CD14-positive monocyte (primary cell): ENCODE measurements around the gene IL6. TPM values are rescaled to one million over a fixed set of nuclear protein-coding genes. Genes with fewer than 3 reads are reported as not detected.

Source experiments
- DNase-seq, 3 donors: peaks; one replicate each; pipeline ENCODE4 v3.0.0-alpha.2; 2011 to 2022
- H2AFZ ChIP-seq: 2 replicates; pipeline ENCODE4 v1.6.0; 2012; ENCODE audit warnings: mild to moderate bottlenecking, low read depth, low read length, inconsistent platforms; ENCODE audit not compliant: insufficient read depth, poor library complexity, severe bottlenecking
- H3K27ac ChIP-seq, 2 donors: 1 replicate in 1 of 2; 2 replicates in 1 of 2; pipeline ENCODE4 v1.5.1; 2012 to 2013; ENCODE audit warnings: low read length in 2 of 2, control low read depth in 1 of 2, inconsistent platforms in 1 of 2, low read depth in 1 of 2, mild to moderate bottlenecking in 1 of 2
- H3K27me3 ChIP-seq, 2 donors: one replicate each; pipeline versions ENCODE4 v1.6.0 to v1.6.1; 2011 to 2013; ENCODE audit warnings: low read length in 2 of 2; ENCODE audit not compliant: control insufficient read depth in 2 of 2, insufficient read depth in 2 of 2
- H3K36me3 ChIP-seq, 2 donors: replicated peaks in 1 of 2; 1 replicate in 1 of 2; 2 replicates in 1 of 2; pipeline versions ENCODE4 v1.5.1 to v1.6.1; 2012 to 2013; ENCODE audit warnings: low read length in 2 of 2, control low read depth in 1 of 2, inconsistent platforms in 1 of 2, mild to moderate bottlenecking in 1 of 2; ENCODE audit not compliant: insufficient read depth in 2 of 2, control insufficient read depth in 1 of 2
- H3K4me1 ChIP-seq, 2 donors: 1 replicate in 1 of 2; 2 replicates in 1 of 2; pipeline versions ENCODE4 v1.5.1 to v1.6.1; 2012 to 2013; ENCODE audit warnings: low read length in 2 of 2, control low read depth in 1 of 2, inconsistent platforms in 1 of 2, mild to moderate bottlenecking in 1 of 2, moderate library complexity in 1 of 2; ENCODE audit not compliant: insufficient read depth in 2 of 2, control insufficient read depth in 1 of 2
- H3K4me2 ChIP-seq: replicated peaks from 2 replicates; pipeline ENCODE3; 2012; ENCODE audit warnings: low read length, moderate library complexity, mild to moderate bottlenecking; ENCODE audit not compliant: poor library complexity, severe bottlenecking; ENCODE audit errors: extremely low read depth
- H3K4me3 ChIP-seq, 3 experiments: fragments of 200-600 bp in 1 of 3; sonication (generic) in 1 of 3; replicated peaks in 1 of 3; 1 replicate in 2 of 3; 2 replicates in 1 of 3; pipeline ENCODE4 v1.5.1; 2011 to 2013; ENCODE audit warnings: low read length in 3 of 3, mild to moderate bottlenecking in 3 of 3, control low read depth in 2 of 3, low read depth in 2 of 3, inconsistent platforms in 1 of 3, moderate library complexity in 1 of 3
- H3K79me2 ChIP-seq: 2 replicates; pipeline ENCODE4 v1.6.0; 2012; ENCODE audit warnings: mild to moderate bottlenecking, control low read depth, inconsistent platforms, low read length, moderate library complexity; ENCODE audit not compliant: insufficient read depth
- H3K9ac ChIP-seq: 2 replicates; pipeline ENCODE4 v1.6.0; 2017; ENCODE audit warnings: low read length, mild to moderate bottlenecking; ENCODE audit not compliant: insufficient read depth, poor library complexity, severe bottlenecking
- H3K9me3 ChIP-seq, 2 donors: replicated peaks in 1 of 2; 1 replicate in 1 of 2; 2 replicates in 1 of 2; pipeline versions ENCODE4 v1.5.1 to v1.6.1; 2012 to 2013; ENCODE audit warnings: low read length in 2 of 2, control low read depth in 1 of 2; ENCODE audit not compliant: control insufficient read depth in 1 of 2, insufficient read depth in 1 of 2
- H4K20me1 ChIP-seq: 2 replicates; pipeline ENCODE4 v1.6.0; 2012; ENCODE audit warnings: mild to moderate bottlenecking, low read length, control low read depth, moderate library complexity; ENCODE audit not compliant: insufficient read depth
- H3K27ac Mint-ChIP-seq, 7 donors: one replicate each; pipeline ENCODE4 v1.8.0; 2020; ENCODE audit warnings: mild to moderate bottlenecking in 7 of 7, mixed read lengths in 7 of 7, moderate library complexity in 6 of 7, inconsistent platforms in 2 of 7
- H3K27me3 Mint-ChIP-seq, 3 donors: one replicate each; pipeline ENCODE4 v1.8.0; 2021 to 2022; ENCODE audit warnings: low read depth in 3 of 3, mild to moderate bottlenecking in 3 of 3, mixed read lengths in 3 of 3, moderate library complexity in 3 of 3, inconsistent platforms in 1 of 3
- H3K36me3 Mint-ChIP-seq, 2 donors: one replicate each; pipeline ENCODE4 v1.8.0; 2020; ENCODE audit warnings: mixed read lengths in 2 of 2, inconsistent platforms in 1 of 2, mild to moderate bottlenecking in 1 of 2
- H3K4me1 Mint-ChIP-seq: one replicate; pipeline ENCODE4 v1.8.0; 2020; ENCODE audit warnings: mild to moderate bottlenecking, mixed read lengths
- H3K4me3 Mint-ChIP-seq, 2 donors: one replicate each; pipeline ENCODE4 v1.8.0; 2020; ENCODE audit warnings: mild to moderate bottlenecking in 2 of 2, mixed read lengths in 2 of 2, moderate library complexity in 1 of 2
- H3K9me3 Mint-ChIP-seq, 7 donors: one replicate each; pipeline ENCODE4 v1.8.0; 2020 to 2022; ENCODE audit warnings: mixed read lengths in 7 of 7, mild to moderate bottlenecking in 6 of 7, moderate library complexity in 6 of 7, inconsistent platforms in 2 of 7
- CTCF ChIP-seq: fragments of 200-600 bp; IDR thresholded peaks from one replicate; pipeline ENCODE4 v1.8.0; 2022; ENCODE audit warnings: antibody characterized with exemption, mild to moderate bottlenecking
- WGBS: methylation state at CpG from one replicate; pipeline ENCODE4 v1.1.5; 2013; ENCODE audit warnings: missing lambda C conversion rate; ENCODE audit not compliant: insufficient coverage; 5-methylcytosine and 5-hydroxymethylcytosine counted together
- intact Hi-C, 2 donors: fragments of 100-400 bp; cut with micrococcal nuclease; formaldehyde crosslinking; loops; one replicate each; pipeline versions ENCODE4 v1.15.0 to v1.15.1; 2023
- polyA plus RNA-seq, 3 donors: library from polyadenylated mRNA; depleted of rRNA in 1 of 3; unstranded in 2 of 3; stranded (reverse) in 1 of 3; fragments of 300-500 nt in 2 of 3; fragments of >200 nt in 1 of 3; fragmentation: Illumina TruSeq in 2 of 3; gene quantifications; 1 replicate in 2 of 3; 2 replicates in 1 of 3; pipeline ENCODE4 v1.2.3, GENCODE V29; 2012 to 2021

IL6 gene
- polyA plus RNA-seq, 3 donors = 0.28 to 3.5 (median 1.6) TPM

GRCh38 chr7:22727714-22728035 lies 675 bp downstream of the IL6 start:
- no peak overlapping the region for H3K27ac ChIP-seq
- H3K9me3 ChIP-seq = no peaks in the 10 kb centered on the region
- H3K4me2 ChIP-seq = peak overlapping the region; percentile 71
- no peaks in the 10 kb centered on the region for H3K36me3 ChIP-seq
- intact Hi-C loops = loop anchor here (2.0 to 10.0 kb wide), 3 partner anchors 63 to 167 kb away; no protein-coding TSS in a partner anchor
- Mint-ChIP-seq H3K4me1 (peaks cover 53% of the 10 kb centered on the region), H3K27me3 (peaks cover 3 to 9% (median 6%) of the 10 kb centered on the region in 3 donors), H3K36me3 (no peaks in the 10 kb centered on the region), H3K4me3 (peak overlapping the region; percentile 71 to 89), H3K27ac (peak overlapping the region in 4 of 7 donors; percentile 19 to 88 (median 62)), H3K9me3 (peaks cover 0 to 2% (median 0%) of the 10 kb centered on the region in 7 donors)
- H4K20me1 ChIP-seq = no peaks in the 10 kb centered on the region
- DNase-seq = no peak
- no peaks in the 10 kb centered on the region for H3K79me2 ChIP-seq
- no peak for TF ChIP-seq CTCF
- H3K9ac ChIP-seq = no peak overlapping the region
- peaks cover 7 to 14% of the 10 kb centered on the region in 2 donors for H3K27me3 ChIP-seq
- no peak overlapping the region for H3K4me3 ChIP-seq
- 49% methylated on average over 2 of the region's 3 CpGs for WGBS
- H3K4me1 ChIP-seq = peaks cover 42 to 50% of the 10 kb centered on the region in 2 donors
- peak overlapping the region; percentile 41 for H2AFZ ChIP-seq

- H3K9me3 ChIP-seq = no peaks in the 10 kb centered on the region
- H3K36me3 Mint-ChIP-seq = no peaks in the 10 kb centered on the region
- H3K27me3 ChIP-seq = peaks cover 7 to 14% of the 10 kb centered on the region in 2 donors
- H4K20me1 ChIP-seq = no peaks in the 10 kb centered on the region
- peak; percentile 68 for TF ChIP-seq CTCF
- H3K27ac Mint-ChIP-seq = no peak overlapping the region
- peaks cover 4 to 9% (median 6%) of the 10 kb centered on the region in 3 donors for H3K27me3 Mint-ChIP-seq
- H3K4me3 Mint-ChIP-seq = no peak overlapping the region
- no peaks in the 10 kb centered on the region for H3K36me3 ChIP-seq
- H3K9ac ChIP-seq = no peak overlapping the region
- intact Hi-C loops = loop anchor here (2.0 to 10.0 kb wide), 2 partner anchors 64 to 168 kb away; no protein-coding TSS in a partner anchor
- WGBS = 100% methylated on average over 1 of the region's 1 CpG
- H3K4me2 ChIP-seq = no peak overlapping the region
- peaks cover 45% of the 10 kb centered on the region for H3K4me1 Mint-ChIP-seq
- H2AFZ ChIP-seq = no peak overlapping the region
- no peak overlapping the region for H3K27ac ChIP-seq
- peaks cover 34 to 41% of the 10 kb centered on the region in 2 donors for H3K4me1 ChIP-seq
- H3K9me3 Mint-ChIP-seq = peaks cover 0 to 2% (median 0%) of the 10 kb centered on the region in 7 donors
- H3K4me3 ChIP-seq = no peak overlapping the region
- no peaks in the 10 kb centered on the region for H3K79me2 ChIP-seq
- peak in 1 of 3 donors; percentile 14 for DNase-seq
Observed at GRCh38 chr7:22728401-22729029, 1.5 kb downstream of the IL6 start.
